GM18519 (cell line): ENCODE data around the gene VPS8.

Source experiments
- ATAC-seq: cut with Tn5 transposase; IDR thresholded peaks from one replicate; pipeline ENCODE4 v1.9.1; 2021; ENCODE audit warnings: mild to moderate bottlenecking, moderate library complexity; ENCODE audit not compliant: unreplicated experiment, low FRiP score

The VPS8 gene

GRCh38 chr3:184811999-184812661 lies at the start of gene VPS8:
Gene VPS8, plus strand, starts transcription at chr3:184812166. Its CDS starts 12,467 bp downstream, at chr3:184824633.
- ATAC-seq = peak; percentile 66

- ATAC-seq = no peak
Measured at GRCh38 chr3:184764191-184764590, 47.8 kb upstream of the VPS8 start.

DNA sequence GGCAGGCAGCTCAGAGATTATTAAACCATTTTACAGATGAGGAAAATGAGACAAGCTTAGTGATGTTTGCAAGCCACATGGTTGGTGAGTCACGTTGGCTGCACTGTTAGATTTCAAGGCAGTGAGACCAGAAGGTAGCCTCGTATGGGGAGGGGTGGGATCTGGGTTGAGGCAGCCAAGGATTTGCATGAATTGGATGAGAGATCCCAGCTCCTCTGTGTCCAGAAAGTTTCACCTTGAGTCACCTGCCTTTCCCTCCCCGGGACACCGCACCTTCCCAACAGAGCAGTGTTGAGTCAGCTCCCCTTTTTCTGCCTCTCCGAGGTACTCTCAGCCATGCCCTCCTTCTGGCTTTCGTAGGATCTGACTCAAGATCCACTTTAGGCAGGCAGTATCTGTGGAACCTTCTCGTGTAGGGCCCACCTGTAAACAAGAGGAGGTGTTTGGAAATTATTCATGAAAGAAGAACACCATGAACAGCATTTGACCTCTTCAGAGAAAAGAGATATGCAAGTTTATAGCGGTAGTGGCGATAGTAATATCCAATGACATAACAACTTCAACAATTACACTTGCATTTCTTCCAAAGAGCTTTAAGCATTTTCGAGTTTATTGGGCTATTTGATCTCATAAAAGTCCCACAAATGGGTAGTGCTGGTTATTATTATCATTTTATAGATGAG lies 46.8 kb upstream of the VPS8 start:
- ATAC-seq = no peak

DNA sequence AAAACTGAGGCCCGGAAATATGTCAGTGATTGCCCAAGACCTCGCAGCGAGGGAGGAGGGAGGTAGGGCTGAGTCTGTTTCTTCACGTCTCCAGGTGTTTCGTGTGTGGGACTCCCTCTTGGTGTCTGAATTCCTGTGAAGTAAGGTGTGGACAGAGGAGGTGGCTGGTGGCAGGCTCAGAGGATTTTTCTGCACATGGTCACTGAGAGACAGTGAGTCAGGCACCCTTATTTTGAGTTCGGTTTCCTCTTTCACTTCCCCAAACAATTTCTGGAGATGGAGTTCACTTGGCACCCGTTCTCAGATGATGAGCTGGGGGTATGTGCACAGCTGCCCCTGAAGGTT lies 46.3 kb upstream of the VPS8 start:
- ATAC-seq = no peak

GRCh38 chr3:184766555-184767261 lies 45.3 kb upstream of the VPS8 start:
- no peak for ATAC-seq

GRCh38 chr3:184767377-184767776 lies 44.6 kb upstream of the VPS8 start:
- ATAC-seq = no peak

- ATAC-seq = no peak
Measured at GRCh38 chr3:184769382-184770170, 42.4 kb upstream of the VPS8 start.

DNA sequence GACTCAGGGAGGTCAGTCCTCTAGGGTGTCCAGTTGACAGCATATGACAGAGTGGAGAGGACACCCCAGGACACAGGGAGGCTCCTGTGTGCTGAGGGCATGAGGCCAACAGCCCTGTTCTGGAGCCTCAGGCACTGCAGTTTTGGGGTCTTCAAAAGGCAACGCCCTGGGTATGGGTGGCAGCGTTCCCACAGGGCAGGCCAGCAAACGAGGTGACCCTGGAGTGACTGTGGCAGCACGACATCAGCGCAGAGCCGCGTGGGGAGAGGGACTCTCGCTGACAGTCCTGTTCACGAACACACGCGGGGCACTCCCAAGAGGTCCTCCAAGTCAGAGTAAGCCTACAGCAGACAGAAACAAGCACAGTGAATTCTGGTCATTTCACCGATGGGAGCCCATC lies 41.4 kb upstream of the VPS8 start:
- ATAC-seq = no peak

DNA sequence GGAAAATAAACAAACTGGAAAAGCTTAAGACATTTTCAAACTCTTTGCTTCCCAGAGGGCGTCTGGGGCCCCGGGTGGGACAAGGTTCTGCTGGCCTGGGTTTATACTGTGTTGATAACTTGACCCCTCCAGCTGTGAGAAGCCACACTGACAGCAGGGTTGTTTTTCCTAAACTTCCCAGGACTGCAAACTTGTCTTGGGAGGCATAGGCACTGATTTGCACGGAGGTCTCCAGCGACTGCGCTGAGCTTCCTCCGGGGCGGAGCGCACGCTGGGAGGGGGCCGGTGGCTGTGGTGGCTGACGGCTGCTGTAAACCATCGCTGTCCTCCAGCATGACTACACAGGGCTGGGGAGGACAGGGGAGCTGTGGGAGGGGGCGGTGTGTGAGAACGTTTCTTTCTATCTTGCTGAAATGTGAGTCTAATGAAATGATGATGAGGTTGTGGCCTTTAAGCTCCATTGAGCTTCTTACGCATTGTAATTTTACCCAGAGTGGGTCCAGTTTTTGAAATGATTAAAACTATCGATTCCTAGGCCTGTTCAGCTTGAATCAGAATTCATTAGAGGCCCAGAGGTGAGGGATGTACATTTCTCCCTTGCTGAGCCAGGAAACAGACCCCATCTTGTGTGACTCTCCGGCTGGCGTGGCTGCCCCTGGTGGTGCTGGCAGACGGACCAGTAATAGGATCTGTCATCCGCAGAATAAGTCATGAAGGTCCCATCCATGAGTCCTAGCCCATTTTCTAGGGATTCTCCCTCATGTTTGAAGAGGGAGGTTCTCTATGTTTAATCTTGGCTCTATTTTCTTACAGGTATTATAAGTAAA lies 40.5 kb upstream of the VPS8 start:
- no peak for ATAC-seq

DNA sequence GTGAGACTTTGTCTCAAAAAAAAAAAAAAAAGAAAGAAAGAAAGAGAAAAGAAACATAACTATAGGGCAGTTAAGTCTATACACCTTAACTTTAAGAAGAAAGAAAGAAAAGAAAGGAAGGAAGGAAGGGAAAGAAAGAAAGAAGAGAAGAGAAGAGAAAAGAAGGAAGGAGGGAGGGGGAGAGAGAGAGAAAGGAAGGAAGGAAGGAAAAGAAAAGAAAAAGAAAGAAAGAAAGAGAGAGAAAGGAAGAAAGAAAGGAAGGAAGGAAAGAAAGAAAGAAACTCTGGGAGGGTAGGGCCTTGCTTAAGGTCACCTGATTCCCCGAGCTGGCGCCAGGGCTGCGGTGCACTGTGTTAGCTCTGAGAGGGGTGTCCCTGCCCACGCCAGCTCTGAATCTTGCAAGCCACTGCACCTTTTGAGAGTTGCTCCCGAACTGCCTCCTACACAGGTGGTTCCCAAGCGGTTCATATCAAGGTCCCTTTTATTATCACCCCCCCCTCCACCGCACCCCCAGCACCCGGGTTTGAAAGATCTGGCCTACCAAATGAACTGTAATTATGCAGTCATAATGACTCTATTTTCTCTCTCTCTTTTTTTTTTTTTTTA lies 39.2 kb upstream of the VPS8 start:
- no peak for ATAC-seq

GRCh38 chr3:184773283-184774186 lies 38.4 kb upstream of the VPS8 start:
- no peak for ATAC-seq

- ATAC-seq = no peak
Measured at GRCh38 chr3:184776916-184777315, 35.0 kb upstream of the VPS8 start.

DNA sequence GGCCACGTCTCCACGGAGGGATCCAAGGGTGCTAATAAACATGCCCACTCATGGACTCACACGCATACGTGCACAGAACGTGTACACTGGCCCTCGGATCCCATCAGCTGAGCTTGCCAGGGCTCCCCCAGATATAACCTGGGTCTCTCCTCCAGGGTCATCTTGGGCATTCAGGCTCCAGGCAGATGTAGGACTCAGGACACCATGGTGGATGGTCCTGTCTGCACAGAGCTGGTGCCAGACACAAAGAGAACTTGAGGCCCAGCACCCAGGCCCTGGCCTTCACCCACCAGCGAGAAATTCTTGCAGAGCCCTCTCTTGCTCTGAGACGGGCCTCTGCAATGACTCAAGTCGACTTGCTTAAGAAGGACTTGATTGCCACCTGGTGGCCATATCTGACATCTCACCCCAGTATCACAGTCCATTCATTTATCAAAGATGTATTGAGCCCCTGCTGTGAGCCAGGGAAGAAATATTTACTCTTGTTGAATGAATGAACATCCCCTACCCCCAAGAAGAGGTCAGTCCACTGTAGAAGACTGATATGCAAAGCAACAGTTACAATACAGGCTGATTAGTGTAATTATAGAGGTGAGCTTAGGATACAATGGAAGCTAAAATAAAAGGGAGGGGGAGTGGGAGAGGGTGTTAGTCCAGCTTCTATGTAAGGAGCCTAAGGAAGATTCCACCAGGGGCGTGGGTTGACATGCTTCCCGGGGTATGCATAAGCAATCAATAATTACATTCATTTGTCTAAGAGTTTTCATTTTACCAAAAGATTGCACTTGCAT lies 34.2 kb upstream of the VPS8 start:
- ATAC-seq = no peak

GRCh38 chr3:184778426-184779332 lies 33.3 kb upstream of the VPS8 start:
- ATAC-seq = no peak

DNA sequence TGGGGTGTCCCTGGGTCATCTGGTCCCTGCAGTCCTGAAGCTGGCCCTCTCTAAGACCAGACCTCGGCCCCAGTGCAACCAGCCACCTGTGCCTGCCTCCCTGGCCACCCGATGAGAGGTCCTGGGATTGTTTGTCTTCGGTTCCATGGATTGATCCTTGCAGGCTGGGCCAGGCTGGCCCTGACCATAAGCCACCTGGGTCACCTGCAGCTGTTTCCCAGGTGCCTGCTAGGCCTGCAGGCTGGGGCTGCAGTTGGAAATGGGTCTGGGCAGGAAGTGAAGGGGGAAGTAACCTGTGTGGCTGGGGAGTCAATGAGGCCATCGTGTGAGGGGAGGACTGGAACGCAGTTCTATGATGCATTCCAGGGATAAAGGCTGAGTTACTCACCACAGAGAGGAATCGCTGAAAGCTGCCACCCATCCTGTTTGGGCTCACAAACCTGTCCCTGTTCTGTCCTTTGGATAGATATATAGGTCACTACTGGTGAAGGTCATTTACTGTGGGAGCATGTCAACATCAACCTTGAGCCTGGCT lies 30.9 kb upstream of the VPS8 start:
- no peak for ATAC-seq

GRCh38 chr3:184781801-184782200 lies 30.2 kb upstream of the VPS8 start:
- ATAC-seq = no peak

DNA sequence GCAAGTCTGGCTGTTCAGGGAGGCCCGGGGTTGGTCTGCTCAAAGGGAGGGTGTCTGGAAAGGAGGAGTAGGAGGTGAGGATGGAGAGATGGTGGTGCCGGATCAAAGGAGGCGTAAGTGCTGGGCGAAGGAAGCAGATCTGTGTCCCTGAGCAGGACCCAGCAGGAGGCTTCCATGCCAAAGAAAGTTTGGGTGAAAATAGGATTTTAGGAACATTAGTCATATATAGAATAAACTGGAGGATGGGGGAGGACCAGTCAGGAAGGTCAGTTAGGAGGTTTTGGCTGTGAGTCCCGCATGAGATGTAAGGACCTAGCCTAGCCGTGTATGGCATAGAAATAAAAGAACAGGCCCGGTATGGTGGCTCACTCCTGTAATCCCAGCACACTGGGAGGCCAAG lies 28.6 kb upstream of the VPS8 start:
- no peak for ATAC-seq
